Vagina (tissue), 2 donors: Measurements from ENCODE around the gene BHLHA9. TPM values are rescaled to one million over a fixed set of nuclear protein-coding genes. Genes with fewer than 3 reads are reported as not detected.

Experiments
- DNase-seq, 2 donors: peaks; one replicate each; pipeline ENCODE4 v3.0.0-alpha.2; 2017; ENCODE audit errors: extremely low spot score in 2 of 2
- H3K27ac ChIP-seq: fragments of 200-600 bp; sonication (generic); one replicate; pipeline ENCODE4 v1.5.1; 2019
- H3K27me3 ChIP-seq: fragments of 200-600 bp; sonication (generic); one replicate; pipeline ENCODE4 v1.5.1; 2019
- H3K36me3 ChIP-seq, 2 donors: fragments of 200-600 bp; sonication (generic); one replicate each; pipeline ENCODE4 v1.5.1; 2017 to 2019
- H3K4me1 ChIP-seq: fragments of 200-600 bp; sonication (generic); one replicate; pipeline ENCODE4 v1.5.1; 2019
- H3K4me3 ChIP-seq, 2 donors: fragments of 200-600 bp; sonication (generic); 1 replicate in 1 of 2; 2 replicates in 1 of 2; pipeline ENCODE4 v1.5.1; 2016 to 2019
- H3K9me3 ChIP-seq: fragments of 200-600 bp; sonication (generic); one replicate; pipeline ENCODE4 v1.5.1; 2019
- CTCF ChIP-seq, 3 experiments: fragments of 450-650 bp in 2 of 3; fragments of 200-600 bp in 1 of 3; sonication (generic) in 1 of 3; IDR thresholded peaks; one replicate each; pipeline ENCODE4 v1.5.1; 2017 to 2019; ENCODE audit warnings: antibody characterized with exemption in 3 of 3, mild to moderate bottlenecking in 2 of 3, moderate library complexity in 2 of 3
- POLR2A ChIP-seq, 2 donors: fragments of 450-650 bp; IDR thresholded peaks; one replicate each; pipeline ENCODE4 v1.6.1; 2017; ENCODE audit warnings: antibody characterized with exemption in 2 of 2, mild to moderate bottlenecking in 2 of 2, moderate library complexity in 2 of 2
- POLR2AphosphoS5 ChIP-seq, 2 donors: sonication (generic); formaldehyde crosslinking; IDR thresholded peaks; one replicate each; pipeline ENCODE4 v1.9.0; 2017; ENCODE audit warnings: antibody characterized with exemption in 2 of 2, mild to moderate bottlenecking in 2 of 2, low read depth in 1 of 2; ENCODE audit not compliant: insufficient read depth in 1 of 2
- intact Hi-C: fragments of 100-400 bp; cut with DNase I; formaldehyde crosslinking; loops from one replicate; pipeline ENCODE4 v1.15.1; 2023
- total RNA-seq: library from RNA; depleted of rRNA; stranded (reverse); fragments of >200 nt; gene quantifications from one replicate; pipeline ENCODE4 v1.2.3, GENCODE V29; 2016

Gene BHLHA9
- total RNA-seq, 1 donor from 2014 or later: not detected

GRCh38 chr17:1251866-1252608 lies 18.2 kb upstream of the BHLHA9 start:
- Histone ChIP-seq H3K27ac (peak overlapping the region; percentile 57), H3K4me1 (peaks cover 12% of the 10 kb centered on the region), H3K27me3 (no peaks in the 10 kb centered on the region), H3K36me3 (no peaks in the 10 kb centered on the region), H3K4me3 (no peak overlapping the region), H3K9me3 (no peaks in the 10 kb centered on the region)
- intact Hi-C loops: no loop called here
- no peak for DNase-seq
- TF ChIP-seq POLR2A (IDR thresholded peaks at IDR 0.05): no peak
- no peak for TF ChIP-seq CTCF (IDR thresholded peaks at IDR 0.05)
- no peak for TF ChIP-seq POLR2AphosphoS5 (IDR thresholded peaks at IDR 0.05; ENCODE audit: insufficient read depth in 1 of 2, low read depth in 1 of 2)

GRCh38 chr17:1255041-1255440 lies 15.2 kb upstream of the BHLHA9 start:
- Histone ChIP-seq H3K27ac (no peak overlapping the region), H3K4me3 (no peak overlapping the region), H3K4me1 (peaks cover 21% of the 10 kb centered on the region), H3K36me3 (no peaks in the 10 kb centered on the region), H3K9me3 (no peaks in the 10 kb centered on the region), H3K27me3 (no peaks in the 10 kb centered on the region)
- intact Hi-C loops: loop anchor here (5.0 kb wide), 1 partner anchor 77 kb away; no protein-coding TSS in a partner anchor
- TF ChIP-seq POLR2AphosphoS5 (IDR thresholded peaks at IDR 0.05; ENCODE audit: insufficient read depth in 1 of 2, low read depth in 1 of 2) (no peak), POLR2A (IDR thresholded peaks at IDR 0.05) (no peak), CTCF (IDR thresholded peaks at IDR 0.05) (no peak)
- no peak for DNase-seq

- no peak overlapping the region for H3K27ac ChIP-seq
- H3K9me3 ChIP-seq: no peaks in the 10 kb centered on the region
- TF ChIP-seq CTCF (IDR thresholded peaks at IDR 0.05): no peak
- no peak for TF ChIP-seq POLR2AphosphoS5 (IDR thresholded peaks at IDR 0.05; ENCODE audit: insufficient read depth in 1 of 2, low read depth in 1 of 2)
- TF ChIP-seq POLR2A (IDR thresholded peaks at IDR 0.05): no peak
- H3K27me3 ChIP-seq: no peaks in the 10 kb centered on the region
- intact Hi-C loops: loop anchor here (5.0 kb wide), 1 partner anchor 76 kb away; no protein-coding TSS in a partner anchor
- DNase-seq: no peak
- no peaks in the 10 kb centered on the region for H3K36me3 ChIP-seq
- peaks cover 25% of the 10 kb centered on the region for H3K4me1 ChIP-seq
- no peak overlapping the region for H3K4me3 ChIP-seq
These were observed 13.5 kb upstream of the BHLHA9 start for GRCh38 chr17:1256699-1257098.

GRCh38 chr17:1260086-1260769 lies 10.0 kb upstream of the BHLHA9 start:
- H3K27ac ChIP-seq: peak overlapping the region; percentile 39
- H3K4me1 ChIP-seq: peaks cover 13% of the 10 kb centered on the region
- H3K4me3 ChIP-seq: peak overlapping the region; percentile 50 to 52
- no peaks in the 10 kb centered on the region for H3K36me3 ChIP-seq
- H3K9me3 ChIP-seq: no peaks in the 10 kb centered on the region
- intact Hi-C loops: loop anchor here (10.0 kb wide), 1 partner anchor 195 kb away; the partner anchor contains the start of gene CRK
- no peaks in the 10 kb centered on the region for H3K27me3 ChIP-seq
- no peak for DNase-seq
- TF ChIP-seq POLR2AphosphoS5 (IDR thresholded peaks at IDR 0.05; ENCODE audit: insufficient read depth in 1 of 2, low read depth in 1 of 2): no peak
- no peak for TF ChIP-seq CTCF (IDR thresholded peaks at IDR 0.05)
- TF ChIP-seq POLR2A (IDR thresholded peaks at IDR 0.05): no peak
